ENCODE measurements around the gene SLC40A1. TPM values are rescaled to one million over a fixed set of nuclear protein-coding genes. Genes with fewer than 3 reads are reported as not detected.

SLC40A1 gene
- total and polyA plus RNA-seq, 2 of the 8 experiments (the other 6 are each of a cell fraction or from before 2014, with no cell fraction given), result 0.03 TPM; not detected in 1

GRCh38 chr2:189519631-189520387 is 60.8 kb downstream of the SLC40A1 start (continued):
- TF ChIP-seq, protein P1, sequence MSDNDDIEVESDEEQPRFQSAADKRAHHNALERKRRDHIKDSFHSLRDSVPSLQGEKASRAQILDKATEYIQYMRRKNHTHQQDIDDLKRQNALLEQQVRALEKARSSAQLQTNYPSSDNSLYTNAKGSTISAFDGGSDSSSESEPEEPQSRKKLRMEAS (IDR thresholded peaks at IDR 0.05), result no peak
- TF ChIP-seq FOSL1 (IDR thresholded peaks at IDR 0.05; ENCODE audit: insufficient read depth, low read depth, low read length), result no peak

Data from H1 (cell line).